ENCODE results near the gene KIFAP3.
"Not testable (repeated sequence)": the region's sequence is repeated elsewhere in the genome, so short reads cannot be mapped to it uniquely, and the experiment has no call there.

The KIFAP3 gene

GRCh38 chr1:169924063-169924462 lies 150.4 kb downstream of the KIFAP3 start:
- Histone ChIP-seq H3K36me3 (ENCODE audit: insufficient read depth, insufficient read length, low read length) (no peaks in the 10 kb centered on the region), H3K27me3 (ENCODE audit: insufficient read depth, insufficient read length) (no peaks in the 10 kb centered on the region), H3K9me3 (ENCODE audit: insufficient read depth, low read length) (no peaks in the 10 kb centered on the region), H3K9ac (ENCODE audit: insufficient read length, low read depth) (no peak overlapping the region), H3K4me3 (ENCODE audit: insufficient read length, low read depth) (no peak overlapping the region), H3K4me1 (ENCODE audit: insufficient read depth, insufficient read length) (no peaks in the 10 kb centered on the region)
- no peak for TF ChIP-seq ZNF274 (IDR thresholded peaks at IDR 0.05; ENCODE audit: low read depth, low read length)
- TF ChIP-seq SUZ12 (IDR thresholded peaks at IDR 0.05; ENCODE audit: extremely low read depth, insufficient read depth, insufficient read length): no peak
- TF ChIP-seq YY1 (IDR thresholded peaks at IDR 0.05; ENCODE audit: insufficient read depth, insufficient read length): no peak
- DNase-seq (ENCODE audit: low read depth, low spot score): no peak

- no peaks in the 10 kb centered on the region for H3K9me3 ChIP-seq (ENCODE audit: insufficient read depth, low read length)
- no peaks in the 10 kb centered on the region for H3K36me3 ChIP-seq (ENCODE audit: insufficient read depth, insufficient read length, low read length)
- DNase-seq (ENCODE audit: low read depth, low spot score): no peak
- H3K4me3 ChIP-seq (ENCODE audit: insufficient read length, low read depth): no peak overlapping the region
- no peaks in the 10 kb centered on the region for H3K27me3 ChIP-seq (ENCODE audit: insufficient read depth, insufficient read length)
- H3K9ac ChIP-seq (ENCODE audit: insufficient read length, low read depth): no peak overlapping the region
- no peak for TF ChIP-seq ZNF274 (IDR thresholded peaks at IDR 0.05; ENCODE audit: low read depth, low read length)
- no peak for TF ChIP-seq YY1 (IDR thresholded peaks at IDR 0.05; ENCODE audit: insufficient read depth, insufficient read length)
- TF ChIP-seq SUZ12 (IDR thresholded peaks at IDR 0.05; ENCODE audit: extremely low read depth, insufficient read depth, insufficient read length): no peak
- H3K4me1 ChIP-seq (ENCODE audit: insufficient read depth, insufficient read length): no peaks in the 10 kb centered on the region
These were observed 153.4 kb downstream of the KIFAP3 start for GRCh38 chr1:169921080-169921479.

GRCh38 chr1:169918927-169919326 lies 155.6 kb downstream of the KIFAP3 start:
- H3K4me1 ChIP-seq (ENCODE audit: insufficient read depth, insufficient read length): no peaks in the 10 kb centered on the region
- no peak for TF ChIP-seq YY1 (IDR thresholded peaks at IDR 0.05; ENCODE audit: insufficient read depth, insufficient read length)
- no peak for TF ChIP-seq ZNF274 (IDR thresholded peaks at IDR 0.05; ENCODE audit: low read depth, low read length)
- no peak for TF ChIP-seq SUZ12 (IDR thresholded peaks at IDR 0.05; ENCODE audit: extremely low read depth, insufficient read depth, insufficient read length)
- no peaks in the 10 kb centered on the region for H3K9me3 ChIP-seq (ENCODE audit: insufficient read depth, low read length)
- H3K9ac ChIP-seq (ENCODE audit: insufficient read length, low read depth): no peak overlapping the region
- no peak for DNase-seq (ENCODE audit: low read depth, low spot score)
- H3K27me3 ChIP-seq (ENCODE audit: insufficient read depth, insufficient read length): no peaks in the 10 kb centered on the region
- no peak overlapping the region for H3K4me3 ChIP-seq (ENCODE audit: insufficient read length, low read depth)
- no peaks in the 10 kb centered on the region for H3K36me3 ChIP-seq (ENCODE audit: insufficient read depth, insufficient read length, low read length)

GRCh38 chr1:169918220-169918619 lies 156.3 kb downstream of the KIFAP3 start:
- not testable (repeated sequence) for DNase-seq (ENCODE audit: low read depth, low spot score); H3K9ac ChIP-seq (ENCODE audit: insufficient read length, low read depth)

GRCh38 chr1:169915150-169915549 lies 159.3 kb downstream of the KIFAP3 start:
- H3K27me3 ChIP-seq (ENCODE audit: insufficient read depth, insufficient read length): no peaks in the 10 kb centered on the region
- no peaks in the 10 kb centered on the region; the same call in 1 of the 2 replicates for H3K9me3 ChIP-seq (ENCODE audit: insufficient read depth, low read length)
- H3K9ac ChIP-seq (ENCODE audit: insufficient read length, low read depth): no peak overlapping the region
- TF ChIP-seq YY1 (IDR thresholded peaks at IDR 0.05; ENCODE audit: insufficient read depth, insufficient read length) (no peak), SUZ12 (IDR thresholded peaks at IDR 0.05; ENCODE audit: extremely low read depth, insufficient read depth, insufficient read length) (no peak), ZNF274 (IDR thresholded peaks at IDR 0.05; ENCODE audit: low read depth, low read length) (no peak)
- H3K4me3 ChIP-seq (ENCODE audit: insufficient read length, low read depth): no peak overlapping the region
- no peaks in the 10 kb centered on the region for H3K4me1 ChIP-seq (ENCODE audit: insufficient read depth, insufficient read length)
- DNase-seq (ENCODE audit: low read depth, low spot score): no peak
- no peaks in the 10 kb centered on the region for H3K36me3 ChIP-seq (ENCODE audit: insufficient read depth, insufficient read length, low read length)

More at GRCh38 chr1:169918220-169918619, 156.3 kb downstream of the KIFAP3 start:
- not testable (repeated sequence) for H3K36me3 ChIP-seq (ENCODE audit: insufficient read depth, insufficient read length, low read length); H3K4me3 ChIP-seq (ENCODE audit: insufficient read length, low read depth); H3K9me3 ChIP-seq (ENCODE audit: insufficient read depth, low read length); H3K27me3 ChIP-seq (ENCODE audit: insufficient read depth, insufficient read length); H3K4me1 ChIP-seq (ENCODE audit: insufficient read depth, insufficient read length)

GRCh38 chr1:169914531-169914930 lies 160.0 kb downstream of the KIFAP3 start:
- Histone ChIP-seq H3K36me3 (ENCODE audit: insufficient read depth, insufficient read length, low read length) (no peaks in the 10 kb centered on the region), H3K27me3 (ENCODE audit: insufficient read depth, insufficient read length) (no peaks in the 10 kb centered on the region), H3K4me1 (ENCODE audit: insufficient read depth, insufficient read length) (no peaks in the 10 kb centered on the region), H3K9me3 (ENCODE audit: insufficient read depth, low read length) (no peaks in the 10 kb centered on the region; the same call in 1 of the 2 replicates), H3K4me3 (ENCODE audit: insufficient read length, low read depth) (no peak overlapping the region), H3K9ac (ENCODE audit: insufficient read length, low read depth) (no peak overlapping the region)
- no peak for TF ChIP-seq ZNF274 (IDR thresholded peaks at IDR 0.05; ENCODE audit: low read depth, low read length)
- TF ChIP-seq SUZ12 (IDR thresholded peaks at IDR 0.05; ENCODE audit: extremely low read depth, insufficient read depth, insufficient read length): no peak
- TF ChIP-seq YY1 (IDR thresholded peaks at IDR 0.05; ENCODE audit: insufficient read depth, insufficient read length): no peak
- DNase-seq (ENCODE audit: low read depth, low spot score): no peak

GRCh38 chr1:169909499-169909898 lies 165.0 kb downstream of the KIFAP3 start:
- Histone ChIP-seq H3K27me3 (ENCODE audit: insufficient read depth, insufficient read length) (no peaks in the 10 kb centered on the region), H3K9me3 (ENCODE audit: insufficient read depth, low read length) (no peaks in the 10 kb centered on the region; the same call in 1 of the 2 replicates), H3K4me1 (ENCODE audit: insufficient read depth, insufficient read length) (no peaks in the 10 kb centered on the region), H3K4me3 (ENCODE audit: insufficient read length, low read depth) (no peak overlapping the region), H3K36me3 (ENCODE audit: insufficient read depth, insufficient read length, low read length) (no peaks in the 10 kb centered on the region), H3K9ac (ENCODE audit: insufficient read length, low read depth) (no peak overlapping the region)
- DNase-seq (ENCODE audit: low read depth, low spot score): no peak
- no peak for TF ChIP-seq ZNF274 (IDR thresholded peaks at IDR 0.05; ENCODE audit: low read depth, low read length)
- TF ChIP-seq YY1 (IDR thresholded peaks at IDR 0.05; ENCODE audit: insufficient read depth, insufficient read length): no peak
- TF ChIP-seq SUZ12 (IDR thresholded peaks at IDR 0.05; ENCODE audit: extremely low read depth, insufficient read depth, insufficient read length): no peak

- Histone ChIP-seq H3K9me3 (ENCODE audit: insufficient read depth, low read length) (no peaks in the 10 kb centered on the region; the same call in 1 of the 2 replicates), H3K36me3 (ENCODE audit: insufficient read depth, insufficient read length, low read length) (no peaks in the 10 kb centered on the region), H3K4me3 (ENCODE audit: insufficient read length, low read depth) (no peak overlapping the region), H3K27me3 (ENCODE audit: insufficient read depth, insufficient read length) (no peaks in the 10 kb centered on the region), H3K9ac (ENCODE audit: insufficient read length, low read depth) (no peak overlapping the region), H3K4me1 (ENCODE audit: insufficient read depth, insufficient read length) (no peaks in the 10 kb centered on the region)
- DNase-seq (ENCODE audit: low read depth, low spot score): no peak
- no peak for TF ChIP-seq ZNF274 (IDR thresholded peaks at IDR 0.05; ENCODE audit: low read depth, low read length)
- no peak for TF ChIP-seq SUZ12 (IDR thresholded peaks at IDR 0.05; ENCODE audit: extremely low read depth, insufficient read depth, insufficient read length)
- TF ChIP-seq YY1 (IDR thresholded peaks at IDR 0.05; ENCODE audit: insufficient read depth, insufficient read length): no peak
These were observed 167.6 kb downstream of the KIFAP3 start for GRCh38 chr1:169906938-169907337.

All from NT2/D1 (cell line).